Esophagus squamous epithelium (tissue), 5 donors: ENCODE measurements around the gene B3GAT2. TPM values are rescaled to one million over a fixed set of nuclear protein-coding genes. Genes with fewer than 3 reads are reported as not detected.
A peak's percentile ranks its signal among the peaks of the same experiment; 100 is the strongest.

Experiments used
- DNase-seq: peaks from one replicate; lab custom pipeline; 2025; lab: John Stamatoyannopoulos, UW
- H3K27ac ChIP-seq, 4 donors: fragments of 200-600 bp; sonication (generic); one replicate each; pipeline ENCODE4 v1.5.1; 2016 to 2019; ENCODE audit warnings: mild to moderate bottlenecking in 1 of 4
- H3K27me3 ChIP-seq, 4 donors: fragments of 200-600 bp; sonication (generic); 1 replicate in 3 of 4; 2 replicates in 1 of 4; pipeline versions ENCODE4 v1.5.1 to v1.6.0; 2017 to 2021; ENCODE audit warnings: antibody characterized with exemption in 1 of 4
- H3K36me3 ChIP-seq, 3 donors: fragments of 200-600 bp; sonication (generic); one replicate each; pipeline ENCODE4 v1.5.1; 2016 to 2019
- H3K4me1 ChIP-seq, 3 donors: fragments of 200-600 bp; sonication (generic); one replicate each; pipeline ENCODE4 v1.5.1; 2017 to 2019
- H3K4me3 ChIP-seq, 4 donors: fragments of 200-600 bp; sonication (generic); 1 replicate in 3 of 4; 2 replicates in 1 of 4; pipeline ENCODE4 v1.5.1; 2016 to 2019; ENCODE audit warnings: mild to moderate bottlenecking in 2 of 4, moderate library complexity in 1 of 4
- H3K9me3 ChIP-seq, 3 donors: fragments of 200-600 bp; sonication (generic); one replicate each; pipeline ENCODE4 v1.5.1; 2016 to 2019
- CTCF ChIP-seq, 6 experiments: fragments of 450-650 bp in 4 of 6; fragments of 200-600 bp in 2 of 6; sonication (generic) in 2 of 6; IDR thresholded peaks; one replicate each; pipeline ENCODE4 v1.5.1; 2016 to 2019; ENCODE audit warnings: antibody characterized with exemption in 6 of 6, mild to moderate bottlenecking in 4 of 6, moderate library complexity in 4 of 6
- POLR2A ChIP-seq, 4 donors: fragments of 450-650 bp; IDR thresholded peaks; one replicate each; pipeline ENCODE4 v1.6.1; 2017; ENCODE audit warnings: antibody characterized with exemption in 4 of 4, mild to moderate bottlenecking in 4 of 4, moderate library complexity in 3 of 4
- WGBS, 2 donors: methylation state at CpG; one replicate each; pipeline ENCODE4 v1.1.5; 2018; 5-methylcytosine and 5-hydroxymethylcytosine counted together
- intact Hi-C: fragments of 100-400 bp; cut with DNase I; formaldehyde crosslinking; loops from one replicate; pipeline ENCODE4 v1.15.0; 2022
- total RNA-seq, 4 donors: library from RNA; depleted of rRNA; stranded (reverse); fragments of >200 nt; gene quantifications; one replicate each; pipeline ENCODE4 v1.1.0, GENCODE V29; 2016
- donor health status: DM: yes; HTN: yes; CAD: no.

B3GAT2 gene
- total RNA-seq, 4 donors from 2014 or later = under 0.01 to 0.21 TPM; not detected in 2

- WGBS, 2 donors = 88 to 89% methylated on average over 6 to 7 of the region's 7 CpGs
- Histone ChIP-seq H3K27me3 (no peaks in the 10 kb centered on the region), H3K4me1 (no peaks in the 10 kb centered on the region), H3K27ac (no peak overlapping the region), H3K9me3 (no peaks in the 10 kb centered on the region), H3K36me3 (no peaks in the 10 kb centered on the region), H3K4me3 (no peak overlapping the region)
- no peak for TF ChIP-seq CTCF (IDR thresholded peaks at IDR 0.05)
- TF ChIP-seq POLR2A (IDR thresholded peaks at IDR 0.05) = no peak
- intact Hi-C loops = loop anchor here (5.0 kb wide), 1 partner anchor 182 kb away; no protein-coding TSS in a partner anchor
- no peak for DNase-seq
These were observed 67.6 kb downstream of the B3GAT2 start for GRCh38 chr6:70889270-70889669.

GRCh38 chr6:70886661-70887060, 70.2 kb downstream of the B3GAT2 start:
- no peak overlapping the region for H3K4me3 ChIP-seq
- no peaks in the 10 kb centered on the region for H3K36me3 ChIP-seq
- H3K4me1 ChIP-seq = no peaks in the 10 kb centered on the region
- TF ChIP-seq POLR2A (IDR thresholded peaks at IDR 0.05) (no peak), CTCF (IDR thresholded peaks at IDR 0.05) (no peak)
- WGBS, 2 donors = 84 to 86% methylated on average over 1 to 2 of the region's 2 CpGs
- H3K9me3 ChIP-seq = no peaks in the 10 kb centered on the region
- no peak overlapping the region for H3K27ac ChIP-seq
- H3K27me3 ChIP-seq = no peaks in the 10 kb centered on the region
- intact Hi-C loops = loop anchor here (5.0 kb wide), 1 partner anchor 179 kb away; no protein-coding TSS in a partner anchor
- no peak for DNase-seq

- no peak overlapping the region for H3K4me3 ChIP-seq
- TF ChIP-seq POLR2A (IDR thresholded peaks at IDR 0.05) (no peak), CTCF (IDR thresholded peaks at IDR 0.05) (no peak)
- intact Hi-C loops = loop anchor here (5.0 kb wide), 1 partner anchor 179 kb away; no protein-coding TSS in a partner anchor
- H3K27me3 ChIP-seq = no peaks in the 10 kb centered on the region
- H3K36me3 ChIP-seq = no peaks in the 10 kb centered on the region
- H3K4me1 ChIP-seq = no peaks in the 10 kb centered on the region
- no peak overlapping the region for H3K27ac ChIP-seq
- WGBS, 2 donors = 74 to 80% methylated on average over 2 of the region's 2 CpGs
- no peaks in the 10 kb centered on the region for H3K9me3 ChIP-seq
- DNase-seq = no peak
These were observed 70.8 kb downstream of the B3GAT2 start for GRCh38 chr6:70886071-70886470.

- no peaks in the 10 kb centered on the region for H3K9me3 ChIP-seq
- H3K36me3 ChIP-seq = no peaks in the 10 kb centered on the region
- no peaks in the 10 kb centered on the region for H3K4me1 ChIP-seq
- no peak for DNase-seq
- intact Hi-C loops = no loop called here
- no peak overlapping the region for H3K4me3 ChIP-seq
- WGBS, 2 donors = 36 to 42% methylated on average over 14 to 16 of the region's 17 CpGs
- TF ChIP-seq CTCF (IDR thresholded peaks at IDR 0.05) (peak; percentile 82 to 91 (median 88)), POLR2A (IDR thresholded peaks at IDR 0.05) (no peak)
- no peak overlapping the region for H3K27ac ChIP-seq
- H3K27me3 ChIP-seq = peaks cover 0 to 4% (median 0%) of the 10 kb centered on the region in 4 donors
These were observed 72.5 kb downstream of the B3GAT2 start for GRCh38 chr6:70884074-70884983.

- Histone ChIP-seq H3K9me3 (no peaks in the 10 kb centered on the region), H3K27me3 (peaks cover 0 to 4% (median 0%) of the 10 kb centered on the region in 4 donors), H3K4me1 (no peaks in the 10 kb centered on the region), H3K4me3 (no peak overlapping the region), H3K27ac (no peak overlapping the region), H3K36me3 (no peaks in the 10 kb centered on the region)
- no peak for DNase-seq
- intact Hi-C loops = no loop called here
- TF ChIP-seq POLR2A (IDR thresholded peaks at IDR 0.05) = no peak
- no peak for TF ChIP-seq CTCF (IDR thresholded peaks at IDR 0.05)
- WGBS, 2 donors = 78 to 79% methylated on average over 5 of the region's 5 CpGs
These were observed 77.4 kb downstream of the B3GAT2 start for GRCh38 chr6:70879496-70879895.
